ENCODE data around the gene LRBA.
"Not testable (repeated sequence)": the region's sequence is repeated elsewhere in the genome, so short reads cannot be mapped to it uniquely, and the experiment has no call there.

The LRBA gene

GRCh38 chr4:150994721-150995120 is 20.4 kb downstream of the LRBA start:
- Histone ChIP-seq H3K27me3 (ENCODE audit: control insufficient read depth, insufficient read depth, low read length) (no peaks in the 10 kb centered on the region), H3K27ac (ENCODE audit: low read length) (no peak overlapping the region), H3K9me3 (ENCODE audit: control insufficient read depth, insufficient read depth, low read length) (no peaks in the 10 kb centered on the region), H3K4me1 (ENCODE audit: control insufficient read depth, insufficient read depth, low read length) (no peaks in the 10 kb centered on the region), H3K36me3 (ENCODE audit: control insufficient read depth, insufficient read depth, low read length) (no peaks in the 10 kb centered on the region), H3K4me3 (ENCODE audit: low read length) (no peak overlapping the region)
- DNase-seq (ENCODE audit: low read depth, low spot score), result no peak
- WGBS (ENCODE audit: insufficient coverage, insufficient read length), result no CpG with 5 or more reads among the region's 2 CpGs

- not testable (repeated sequence) for H3K36me3 ChIP-seq (ENCODE audit: control insufficient read depth, insufficient read depth, low read length); H3K9me3 ChIP-seq (ENCODE audit: control insufficient read depth, insufficient read depth, low read length); DNase-seq (ENCODE audit: low read depth, low spot score); H3K27ac ChIP-seq (ENCODE audit: low read length); H3K4me3 ChIP-seq (ENCODE audit: low read length); H3K27me3 ChIP-seq (ENCODE audit: control insufficient read depth, insufficient read depth, low read length); H3K4me1 ChIP-seq (ENCODE audit: control insufficient read depth, insufficient read depth, low read length)
- no CpG with 5 or more reads among the region's 3 CpGs for WGBS (ENCODE audit: insufficient coverage, insufficient read length)
Measured at GRCh38 chr4:150993577-150993976, 21.5 kb downstream of the LRBA start.

GRCh38 chr4:150990993-150991392 is 24.1 kb downstream of the LRBA start:
- Histone ChIP-seq H3K4me1 (ENCODE audit: control insufficient read depth, insufficient read depth, low read length) (no peaks in the 10 kb centered on the region), H3K4me3 (ENCODE audit: low read length) (no peak overlapping the region), H3K36me3 (ENCODE audit: control insufficient read depth, insufficient read depth, low read length) (no peaks in the 10 kb centered on the region), H3K27ac (ENCODE audit: low read length) (no peak overlapping the region), H3K9me3 (ENCODE audit: control insufficient read depth, insufficient read depth, low read length) (no peaks in the 10 kb centered on the region), H3K27me3 (ENCODE audit: control insufficient read depth, insufficient read depth, low read length) (no peaks in the 10 kb centered on the region)
- DNase-seq (ENCODE audit: low read depth, low spot score), result no peak
- no CpG with 5 or more reads among the region's 2 CpGs for WGBS (ENCODE audit: insufficient coverage, insufficient read length)

- DNase-seq (ENCODE audit: low read depth, low spot score), result no peak
- Histone ChIP-seq H3K9me3 (ENCODE audit: control insufficient read depth, insufficient read depth, low read length) (no peaks in the 10 kb centered on the region), H3K36me3 (ENCODE audit: control insufficient read depth, insufficient read depth, low read length) (no peaks in the 10 kb centered on the region), H3K4me3 (ENCODE audit: low read length) (no peak overlapping the region), H3K27ac (ENCODE audit: low read length) (no peak overlapping the region), H3K4me1 (ENCODE audit: control insufficient read depth, insufficient read depth, low read length) (no peaks in the 10 kb centered on the region), H3K27me3 (ENCODE audit: control insufficient read depth, insufficient read depth, low read length) (no peaks in the 10 kb centered on the region)
- WGBS (ENCODE audit: insufficient coverage, insufficient read length), result no CpG with 5 or more reads among the region's 3 CpGs
Measured at GRCh38 chr4:150990250-150990649, 24.8 kb downstream of the LRBA start.

DNA sequence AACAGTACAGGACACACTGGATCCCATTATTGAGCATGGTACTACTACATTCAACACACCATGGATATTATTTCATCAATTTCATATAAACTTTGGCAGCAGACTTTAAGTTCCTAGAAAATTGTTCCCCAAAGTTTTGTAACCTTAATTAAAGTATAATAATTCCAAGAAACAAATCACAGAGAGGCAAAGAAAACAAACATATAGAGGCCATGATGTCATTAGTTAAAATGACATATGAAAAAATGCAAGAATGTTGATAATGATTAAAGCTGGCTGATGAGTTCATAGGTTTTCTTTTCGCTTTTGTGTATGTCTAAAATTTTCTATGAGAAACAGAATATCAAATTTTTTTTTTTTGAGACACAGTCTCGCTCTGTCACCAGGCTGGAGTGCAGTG is 26.8 kb downstream of the LRBA start:
- no peak for DNase-seq (ENCODE audit: low read depth, low spot score)
- Histone ChIP-seq H3K36me3 (ENCODE audit: control insufficient read depth, insufficient read depth, low read length) (no peaks in the 10 kb centered on the region), H3K4me3 (ENCODE audit: low read length) (no peak overlapping the region), H3K9me3 (ENCODE audit: control insufficient read depth, insufficient read depth, low read length) (no peaks in the 10 kb centered on the region), H3K4me1 (ENCODE audit: control insufficient read depth, insufficient read depth, low read length) (no peaks in the 10 kb centered on the region), H3K27ac (ENCODE audit: low read length) (no peak overlapping the region), H3K27me3 (ENCODE audit: control insufficient read depth, insufficient read depth, low read length) (no peaks in the 10 kb centered on the region)
- WGBS (ENCODE audit: insufficient coverage, insufficient read length), result no CpG with 5 or more reads among the region's 2 CpGs

- WGBS (ENCODE audit: insufficient coverage, insufficient read length), result no CpG with 5 or more reads among the region's 3 CpGs
- no peaks in the 10 kb centered on the region for H3K27me3 ChIP-seq (ENCODE audit: control insufficient read depth, insufficient read depth, low read length)
- no peak overlapping the region for H3K4me3 ChIP-seq (ENCODE audit: low read length)
- H3K9me3 ChIP-seq (ENCODE audit: control insufficient read depth, insufficient read depth, low read length), result no peaks in the 10 kb centered on the region
- no peaks in the 10 kb centered on the region for H3K36me3 ChIP-seq (ENCODE audit: control insufficient read depth, insufficient read depth, low read length)
- no peak overlapping the region for H3K27ac ChIP-seq (ENCODE audit: low read length)
- H3K4me1 ChIP-seq (ENCODE audit: control insufficient read depth, insufficient read depth, low read length), result no peaks in the 10 kb centered on the region
- no peak for DNase-seq (ENCODE audit: low read depth, low spot score)
Measured at GRCh38 chr4:150987204-150987603, 27.9 kb downstream of the LRBA start.

- no CpG with 5 or more reads among the region's 4 CpGs for WGBS (ENCODE audit: insufficient coverage, insufficient read length)
- Histone ChIP-seq H3K36me3 (ENCODE audit: control insufficient read depth, insufficient read depth, low read length) (no peaks in the 10 kb centered on the region), H3K27me3 (ENCODE audit: control insufficient read depth, insufficient read depth, low read length) (no peaks in the 10 kb centered on the region), H3K4me1 (ENCODE audit: control insufficient read depth, insufficient read depth, low read length) (no peaks in the 10 kb centered on the region), H3K4me3 (ENCODE audit: low read length) (no peak overlapping the region), H3K9me3 (ENCODE audit: control insufficient read depth, insufficient read depth, low read length) (no peaks in the 10 kb centered on the region), H3K27ac (ENCODE audit: low read length) (no peak overlapping the region)
- no peak for DNase-seq (ENCODE audit: low read depth, low spot score)
Measured at GRCh38 chr4:150986085-150986484, 29.0 kb downstream of the LRBA start.

DNA sequence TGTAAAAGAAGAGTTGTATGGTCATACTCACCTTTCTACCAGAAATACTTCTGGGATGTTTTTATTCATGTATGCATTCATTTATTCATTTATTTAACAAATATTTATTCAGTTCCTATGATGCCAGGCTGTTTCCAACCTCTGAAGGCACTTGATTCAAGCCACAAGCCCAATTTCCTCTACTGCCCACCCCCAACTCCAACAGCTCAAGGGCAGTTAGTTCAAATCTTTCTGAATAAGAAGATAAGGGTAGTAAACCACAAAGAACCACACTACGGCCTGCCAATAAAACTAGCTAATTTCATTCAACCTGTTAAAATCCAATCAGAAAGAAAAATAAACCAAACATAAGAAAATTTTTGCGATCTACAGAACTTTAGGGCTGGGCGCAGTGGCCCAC is 31.2 kb downstream of the LRBA start:
- DNase-seq (ENCODE audit: low read depth, low spot score), result no peak
- H3K4me3 ChIP-seq (ENCODE audit: low read length), result no peak overlapping the region
- H3K36me3 ChIP-seq (ENCODE audit: control insufficient read depth, insufficient read depth, low read length), result no peaks in the 10 kb centered on the region
- no CpG with 5 or more reads among the region's 3 CpGs for WGBS (ENCODE audit: insufficient coverage, insufficient read length)
- no peaks in the 10 kb centered on the region for H3K9me3 ChIP-seq (ENCODE audit: control insufficient read depth, insufficient read depth, low read length)
- no peaks in the 10 kb centered on the region for H3K27me3 ChIP-seq (ENCODE audit: control insufficient read depth, insufficient read depth, low read length)
- no peak overlapping the region for H3K27ac ChIP-seq (ENCODE audit: low read length)
- H3K4me1 ChIP-seq (ENCODE audit: control insufficient read depth, insufficient read depth, low read length), result no peaks in the 10 kb centered on the region

DNA sequence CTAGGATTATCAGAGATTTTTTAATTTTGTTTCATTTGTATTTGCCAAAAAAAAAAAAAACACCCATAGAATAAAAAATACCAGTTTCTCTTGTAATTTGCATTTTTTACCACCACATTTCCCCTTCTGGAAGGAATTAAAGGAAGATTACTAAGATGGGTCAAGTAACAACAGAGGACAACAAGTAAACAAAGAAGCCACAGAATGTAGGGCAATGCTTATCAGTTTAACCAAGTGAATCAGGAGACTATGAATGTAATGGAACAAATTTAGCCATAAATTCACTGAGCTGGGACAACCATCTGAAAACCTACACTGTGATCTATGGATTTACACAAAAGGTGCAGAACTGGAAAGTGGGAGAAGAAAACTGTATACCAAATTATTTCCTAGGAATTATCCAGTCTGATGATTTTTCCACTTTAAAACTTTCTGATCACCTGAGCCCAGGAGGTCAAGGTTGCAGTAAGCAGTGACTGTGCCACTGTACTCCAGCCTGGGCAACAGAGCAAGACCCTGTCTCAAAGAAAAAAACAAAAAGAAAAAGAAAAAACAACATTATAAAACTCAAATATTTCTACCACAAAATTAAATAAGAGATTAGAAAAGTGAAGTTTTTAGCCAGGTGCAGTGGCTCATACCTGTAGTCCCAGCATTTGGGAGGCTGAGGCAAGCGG is 32.4 kb downstream of the LRBA start:
- Histone ChIP-seq H3K4me3 (ENCODE audit: low read length) (no peak overlapping the region), H3K4me1 (ENCODE audit: control insufficient read depth, insufficient read depth, low read length) (no peaks in the 10 kb centered on the region)
- no CpG with 5 or more reads among the region's 1 CpG for WGBS (ENCODE audit: insufficient coverage, insufficient read length)

DNA sequence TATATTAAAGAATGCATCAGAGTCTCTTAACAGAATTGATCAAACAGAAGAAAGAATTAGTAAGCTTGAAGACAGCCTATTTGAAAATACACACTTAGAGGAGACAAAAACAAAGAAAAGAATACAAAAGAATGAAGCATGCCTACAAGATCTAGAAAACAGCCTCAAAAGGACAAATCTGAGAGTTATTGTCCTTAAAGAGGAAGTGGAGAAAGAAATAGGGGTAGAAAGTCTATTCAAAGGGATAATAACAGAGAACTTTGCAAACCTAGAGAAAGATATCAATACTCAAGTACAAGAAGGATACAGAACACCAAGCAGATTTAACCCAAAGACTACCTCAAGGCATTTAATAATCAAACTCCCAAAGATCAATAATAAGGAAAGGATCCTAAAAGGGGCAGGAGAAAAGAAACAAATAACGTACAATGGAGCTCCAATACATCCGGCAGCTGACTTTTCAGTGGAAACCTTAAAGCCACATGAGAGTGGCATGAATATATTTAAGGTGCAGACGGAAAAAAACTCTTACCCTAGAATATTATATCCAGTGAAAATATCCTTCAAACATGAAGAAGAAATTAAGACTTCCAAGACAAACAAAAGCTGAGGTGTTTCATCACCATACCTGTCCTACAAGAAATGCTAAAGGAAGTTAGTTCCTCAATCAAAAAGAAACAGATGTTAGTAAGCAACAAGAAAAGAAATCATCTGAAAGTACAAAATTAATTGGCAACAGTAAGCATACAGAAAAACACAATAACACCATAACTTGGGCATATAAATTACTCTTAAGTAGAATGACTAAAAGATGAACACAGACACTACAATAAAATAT is 36.1 kb downstream of the LRBA start:
- WGBS (ENCODE audit: insufficient coverage, insufficient read length), result no CpG with 5 or more reads among the region's 3 CpGs
- Histone ChIP-seq H3K27me3 (ENCODE audit: control insufficient read depth, insufficient read depth, low read length) (no peaks in the 10 kb centered on the region), H3K27ac (ENCODE audit: low read length) (no peak overlapping the region), H3K4me1 (ENCODE audit: control insufficient read depth, insufficient read depth, low read length) (peaks cover 2% of the 10 kb centered on the region), H3K9me3 (ENCODE audit: control insufficient read depth, insufficient read depth, low read length) (no peaks in the 10 kb centered on the region), H3K36me3 (ENCODE audit: control insufficient read depth, insufficient read depth, low read length) (no peaks in the 10 kb centered on the region), H3K4me3 (ENCODE audit: low read length) (no peak overlapping the region)
- DNase-seq (ENCODE audit: low read depth, low spot score), result no peak

More for the DNA sequence above, 32.4 kb downstream of the LRBA start:
- no peaks in the 10 kb centered on the region for H3K27me3 ChIP-seq (ENCODE audit: control insufficient read depth, insufficient read depth, low read length)
- DNase-seq (ENCODE audit: low read depth, low spot score), result no peak
- H3K36me3 ChIP-seq (ENCODE audit: control insufficient read depth, insufficient read depth, low read length), result no peaks in the 10 kb centered on the region
- H3K9me3 ChIP-seq (ENCODE audit: control insufficient read depth, insufficient read depth, low read length), result no peaks in the 10 kb centered on the region
- no peak overlapping the region for H3K27ac ChIP-seq (ENCODE audit: low read length)
